NT2/D1 (cell line): ENCODE data around the gene PLEKHD1.

Experiments
- SUZ12 ChIP-seq: IDR thresholded peaks from 2 replicates; pipeline ENCODE4 v1.6.1; 2011; ENCODE audit not compliant: insufficient read length, insufficient read depth; ENCODE audit errors: extremely low read depth
- YY1 ChIP-seq: IDR thresholded peaks from 2 replicates; pipeline ENCODE4 v1.6.1; 2011; ENCODE audit not compliant: insufficient read length, insufficient read depth

DNA sequence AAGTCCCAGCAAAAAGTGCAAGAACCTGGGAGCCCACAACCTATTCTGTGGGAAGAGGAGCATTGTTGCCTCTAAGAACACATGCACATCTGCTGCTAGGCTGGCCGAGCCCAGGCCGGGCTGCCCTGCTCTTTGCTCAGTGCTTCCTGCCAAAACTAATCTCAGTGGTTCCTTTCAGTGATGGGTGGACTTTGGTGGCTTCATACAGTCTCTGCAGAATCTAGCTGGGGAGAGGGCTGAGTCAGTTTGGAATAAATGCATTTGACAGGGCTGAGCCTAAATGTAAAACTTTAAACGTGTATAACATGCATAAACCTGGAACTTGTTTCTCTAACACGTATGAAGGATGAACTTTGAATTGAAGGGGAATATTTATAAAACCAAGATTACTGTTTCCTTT is 45.6 kb downstream of the PLEKHD1 start:
- TF ChIP-seq SUZ12 (no peak), YY1 (no peak)
